Neural progenitor cell (in vitro differentiated cells): ENCODE measurements around the gene MYCT1. TPM values are rescaled to one million over a fixed set of nuclear protein-coding genes. Genes with fewer than 3 reads are reported as not detected.
A peak's percentile ranks its signal among the peaks of the same experiment; 100 is the strongest.

ENCODE experiments used
- DNase-seq: peaks from one replicate; pipeline ENCODE4 v3.0.0-alpha.2; 2016; ENCODE audit warnings: low spot score
- H2AFZ ChIP-seq: fragments of 200-600 bp; sonication (generic); replicated peaks from 2 replicates; pipeline ENCODE4 v1.6.1; 2016; ENCODE audit warnings: antibody characterized with exemption
- H3F3A ChIP-seq: fragments of 200-600 bp; sonication (generic); 2 replicates; pipeline ENCODE4 v1.6.1; 2016; ENCODE audit warnings: antibody characterized with exemption, low read depth
- H3K27ac ChIP-seq: fragments of 200-600 bp; sonication (generic); 2 replicates; pipeline ENCODE4 v1.5.1; 2016; ENCODE audit warnings: mild to moderate bottlenecking
- H3K27me3 ChIP-seq: fragments of 200-600 bp; sonication (generic); 2 replicates; pipeline ENCODE4 v1.6.1; 2016; ENCODE audit warnings: mild to moderate bottlenecking, moderate library complexity
- H3K36me3 ChIP-seq: fragments of 200-600 bp; sonication (generic); 2 replicates; pipeline ENCODE4 v1.5.1; 2016
- H3K4me1 ChIP-seq: fragments of 200-600 bp; sonication (generic); 2 replicates; pipeline ENCODE4 v1.6.1; 2016; ENCODE audit warnings: mixed run types
- H3K4me2 ChIP-seq: fragments of 200-600 bp; sonication (generic); 2 replicates; pipeline ENCODE4 v1.6.1; 2016
- H3K4me3 ChIP-seq: fragments of 200-600 bp; sonication (generic); 2 replicates; pipeline ENCODE4 v1.5.1; 2016
- H3K79me2 ChIP-seq: fragments of 200-600 bp; sonication (generic); 2 replicates; pipeline ENCODE4 v1.6.1; 2016; ENCODE audit warnings: low read depth
- H3K9ac ChIP-seq: fragments of 200-600 bp; sonication (generic); 2 replicates; pipeline ENCODE4 v1.6.1; 2016
- H3K9me3 ChIP-seq: fragments of 200-600 bp; sonication (generic); 2 replicates; pipeline ENCODE4 v1.5.1; 2016; ENCODE audit warnings: low read depth
- H4K20me1 ChIP-seq: fragments of 200-600 bp; sonication (generic); 2 replicates; pipeline ENCODE4 v1.6.1; 2016; ENCODE audit warnings: low read depth
- H3K27ac Mint-ChIP-seq: 3 replicates; pipeline ENCODE4 v1.8.0; 2021; ENCODE audit warnings: mixed read lengths
- H3K27me3 Mint-ChIP-seq: 2 replicates; pipeline ENCODE4 v1.8.0; 2022; ENCODE audit warnings: low read depth, mild to moderate bottlenecking, inconsistent platforms, moderate library complexity, mixed read lengths; ENCODE audit not compliant: insufficient read depth
- H3K36me3 Mint-ChIP-seq: 3 replicates; pipeline ENCODE4 v1.8.0; 2021; ENCODE audit warnings: mixed read lengths
- H3K4me1 Mint-ChIP-seq: 3 replicates; pipeline ENCODE4 v1.8.0; 2021; ENCODE audit warnings: mixed read lengths
- H3K4me3 Mint-ChIP-seq: 3 replicates; pipeline ENCODE4 v1.8.0; 2021; ENCODE audit warnings: mild to moderate bottlenecking, moderate library complexity, mixed read lengths
- H3K9me3 Mint-ChIP-seq: 3 replicates; pipeline ENCODE4 v1.8.0; 2020; ENCODE audit warnings: mixed read lengths
- CTCF ChIP-seq: fragments of 200-600 bp; sonication (generic); IDR thresholded peaks from 2 replicates; pipeline ENCODE4 v1.5.1; 2017; ENCODE audit warnings: antibody characterized with exemption, mild to moderate bottlenecking
- EZH2 ChIP-seq: fragments of 200-600 bp; sonication (generic); IDR thresholded peaks from 2 replicates; pipeline ENCODE4 v1.6.1; 2017; ENCODE audit warnings: antibody characterized with exemption, mild to moderate bottlenecking, moderate library complexity
- EZH2phosphoT487 ChIP-seq: fragments of 200-600 bp; sonication (generic); IDR thresholded peaks from 2 replicates; pipeline ENCODE4 v1.6.1; 2017; ENCODE audit warnings: antibody characterized with exemption
- total RNA-seq: library from RNA; depleted of rRNA; stranded (reverse); fragments of >200 nt; gene quantifications from 2 replicates; pipeline ENCODE4 v1.2.3, GENCODE V29; 2015; ENCODE audit warnings: low replicate concordance

The MYCT1 gene
- total RNA-seq, 1 donor from 2014 or later: not detected

GRCh38 chr6:152661776-152662175 lies 35.9 kb upstream of the MYCT1 start:
- Histone ChIP-seq H3K9me3 (no peaks in the 10 kb centered on the region), H4K20me1 (no peaks in the 10 kb centered on the region), H3K4me1 (no peaks in the 10 kb centered on the region), H3K79me2 (no peaks in the 10 kb centered on the region), H3K27ac (no peak overlapping the region), H3K36me3 (no peaks in the 10 kb centered on the region), H3K9ac (no peak overlapping the region), H3K4me2 (no peak overlapping the region), H3K27me3 (no peaks in the 10 kb centered on the region), H3K4me3 (no peak overlapping the region), H3F3A (no peaks in the 10 kb centered on the region), H2AFZ (no peak overlapping the region)
- H3K36me3 Mint-ChIP-seq: no peaks in the 10 kb centered on the region
- no peaks in the 10 kb centered on the region for H3K4me1 Mint-ChIP-seq
- no peaks in the 10 kb centered on the region for H3K27me3 Mint-ChIP-seq
- TF ChIP-seq CTCF (no peak), EZH2 (no peak), EZH2phosphoT487 (no peak)
- H3K27ac Mint-ChIP-seq: no peak overlapping the region
- no peak overlapping the region for H3K4me3 Mint-ChIP-seq
- no peak for DNase-seq
- no peaks in the 10 kb centered on the region for H3K9me3 Mint-ChIP-seq

GRCh38 chr6:152669895-152670294 lies 27.8 kb upstream of the MYCT1 start:
- H3K9me3 Mint-ChIP-seq: peaks cover 2% of the 10 kb centered on the region

GRCh38 chr6:152671171-152671570 lies 26.5 kb upstream of the MYCT1 start:
- DNase-seq: no peak
- no peak overlapping the region for H3K9ac ChIP-seq
- no peaks in the 10 kb centered on the region for H3K27me3 ChIP-seq
- H3K4me3 ChIP-seq: no peak overlapping the region
- no peaks in the 10 kb centered on the region for H4K20me1 ChIP-seq
- H3K27me3 Mint-ChIP-seq: no peaks in the 10 kb centered on the region
- H3K27ac ChIP-seq: no peak overlapping the region
- H3K4me2 ChIP-seq: no peak overlapping the region
- H3K36me3 ChIP-seq: no peaks in the 10 kb centered on the region
- no peaks in the 10 kb centered on the region for H3K4me1 Mint-ChIP-seq
- no peak overlapping the region for H3K27ac Mint-ChIP-seq
- no peaks in the 10 kb centered on the region for H3F3A ChIP-seq
- H2AFZ ChIP-seq: no peak overlapping the region
- no peaks in the 10 kb centered on the region for H3K79me2 ChIP-seq
- no peaks in the 10 kb centered on the region for H3K9me3 ChIP-seq
- TF ChIP-seq CTCF: no peak
- TF ChIP-seq EZH2phosphoT487: no peak
- no peak for TF ChIP-seq EZH2
- no peaks in the 10 kb centered on the region for H3K4me1 ChIP-seq
- peaks cover 2% of the 10 kb centered on the region for H3K9me3 Mint-ChIP-seq
- no peaks in the 10 kb centered on the region for H3K36me3 Mint-ChIP-seq
- H3K4me3 Mint-ChIP-seq: no peak overlapping the region

More at GRCh38 chr6:152669895-152670294, 27.8 kb upstream of the MYCT1 start:
- H3K9me3 ChIP-seq: no peaks in the 10 kb centered on the region
- no peak overlapping the region for H2AFZ ChIP-seq
- H3K36me3 ChIP-seq: no peaks in the 10 kb centered on the region
- H3K4me3 ChIP-seq: no peak overlapping the region
- TF ChIP-seq EZH2phosphoT487 (no peak), EZH2 (no peak), CTCF (peak; percentile 53)
- no peak overlapping the region for H3K27ac ChIP-seq
- no peak overlapping the region for H3K9ac ChIP-seq
- H3F3A ChIP-seq: no peaks in the 10 kb centered on the region
- no peaks in the 10 kb centered on the region for H3K79me2 ChIP-seq
- H3K36me3 Mint-ChIP-seq: no peaks in the 10 kb centered on the region
- peak; percentile 20 for DNase-seq
- no peaks in the 10 kb centered on the region for H3K4me1 Mint-ChIP-seq
- no peaks in the 10 kb centered on the region for H4K20me1 ChIP-seq
- no peaks in the 10 kb centered on the region for H3K27me3 Mint-ChIP-seq
- H3K4me1 ChIP-seq: no peaks in the 10 kb centered on the region
- no peaks in the 10 kb centered on the region for H3K27me3 ChIP-seq
- H3K4me3 Mint-ChIP-seq: no peak overlapping the region
- no peak overlapping the region for H3K4me2 ChIP-seq
- H3K27ac Mint-ChIP-seq: no peak overlapping the region
